HG03175 (cell line): Measurements from ENCODE around the gene TMEM144.
A peak's percentile ranks its signal among the peaks of the same experiment; 100 is the strongest.
"Not testable (repeated sequence)": the region's sequence is repeated elsewhere in the genome, so short reads cannot be mapped to it uniquely, and the experiment has no call there.

ENCODE experiments used
- ATAC-seq: cut with Tn5 transposase; IDR thresholded peaks from one replicate; pipeline ENCODE4 v1.9.1; 2021; ENCODE audit warnings: mild to moderate bottlenecking, moderate library complexity; ENCODE audit not compliant: unreplicated experiment

Gene TMEM144

GRCh38 chr4:158234671-158235070 is 24.4 kb downstream of the TMEM144 start:
- no peak for ATAC-seq

- ATAC-seq: no peak
Observed at GRCh38 chr4:158236304-158237030, 26.2 kb downstream of the TMEM144 start.

DNA sequence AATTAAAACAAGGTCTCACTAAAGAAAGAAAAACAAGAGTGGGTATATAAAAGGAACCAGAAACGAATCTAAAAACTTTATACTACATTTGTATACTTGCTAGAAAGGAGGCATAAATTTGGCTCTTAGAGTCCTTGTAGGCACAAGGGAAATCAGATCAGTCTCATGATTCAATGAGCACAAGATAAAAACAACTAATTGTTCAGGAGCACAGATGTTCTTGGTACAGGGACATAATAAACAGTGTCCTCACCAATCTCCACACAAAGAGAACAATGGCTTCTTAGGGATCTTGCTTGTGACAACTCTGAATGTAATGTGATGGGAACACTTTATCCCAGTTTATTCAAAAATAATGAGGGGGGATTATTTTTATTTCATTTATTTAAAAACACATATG is 28.3 kb downstream of the TMEM144 start:
- no peak for ATAC-seq

DNA sequence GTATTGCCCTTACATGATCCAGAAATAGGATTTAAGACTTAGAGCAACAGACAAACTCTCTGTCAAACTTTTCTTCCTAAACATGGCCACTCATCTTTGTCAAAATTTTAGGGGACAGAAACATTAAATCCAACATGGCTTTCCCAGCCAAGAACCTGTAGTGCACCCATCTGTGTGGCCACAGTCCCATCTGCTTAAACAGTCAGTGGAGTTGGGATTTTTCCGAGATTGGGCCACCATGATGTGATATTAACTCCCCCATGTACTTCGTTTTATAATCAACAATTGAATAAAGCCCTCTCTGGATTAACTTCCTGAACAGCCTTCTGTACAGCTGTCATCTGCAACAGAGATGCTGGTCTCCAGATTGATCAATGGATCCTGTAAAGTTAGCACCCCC is 28.9 kb downstream of the TMEM144 start:
- no peak for ATAC-seq

DNA sequence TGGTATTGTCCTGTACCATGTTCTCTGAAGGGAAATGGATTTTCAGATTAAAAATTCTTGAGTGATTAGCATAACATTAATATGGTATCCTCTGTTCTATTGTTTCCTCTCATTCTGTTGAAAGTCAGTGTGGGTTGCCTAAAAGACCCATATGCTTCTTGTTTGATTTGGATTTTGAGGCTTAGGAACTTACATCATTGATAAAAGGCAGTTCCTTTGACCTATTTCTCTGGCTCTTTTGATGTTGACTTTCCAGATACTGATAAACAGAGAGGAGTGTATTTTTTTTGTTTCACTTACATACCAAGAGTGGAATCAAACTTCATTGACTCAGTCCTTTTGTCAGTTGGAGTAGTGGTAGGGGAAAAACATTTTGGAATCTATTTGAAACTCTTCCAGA is 32.8 kb downstream of the TMEM144 start:
- ATAC-seq: no peak

- no peak for ATAC-seq
Observed at GRCh38 chr4:158250321-158250720, 40.0 kb downstream of the TMEM144 start.

GRCh38 chr4:158253350-158253980 is 43.2 kb downstream of the TMEM144 start:
- ATAC-seq: peak; percentile 72

GRCh38 chr4:158254292-158254691 is 44.0 kb downstream of the TMEM144 start:
- ATAC-seq: no peak

- ATAC-seq: peak; percentile 77
Observed at GRCh38 chr4:158255727-158256324, 45.5 kb downstream of the TMEM144 start.

GRCh38 chr4:158259955-158260575 is 49.8 kb downstream of the TMEM144 start:
- peak; percentile 42 for ATAC-seq

DNA sequence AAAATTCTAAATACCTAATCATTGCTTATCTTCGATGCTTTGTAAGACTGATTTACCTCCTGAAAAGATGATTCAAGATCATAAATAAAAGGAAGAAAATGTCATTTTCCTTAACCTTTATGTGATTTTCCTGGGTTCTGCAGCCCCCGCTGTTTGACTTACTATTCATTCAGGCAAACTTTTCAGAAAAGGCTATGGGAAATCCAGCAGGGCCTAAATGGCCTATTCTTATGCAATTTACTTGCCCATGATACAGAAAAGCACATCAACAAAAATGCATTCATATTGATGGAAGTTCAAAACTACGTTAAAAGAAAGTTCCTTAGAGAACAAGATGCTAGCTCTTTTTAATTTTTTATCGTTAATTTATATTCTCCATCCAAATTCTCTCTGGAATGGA is 51.2 kb downstream of the TMEM144 start:
- ATAC-seq: no peak

GRCh38 chr4:158268553-158268952 is 58.3 kb downstream of the TMEM144 start:
- no peak for ATAC-seq

DNA sequence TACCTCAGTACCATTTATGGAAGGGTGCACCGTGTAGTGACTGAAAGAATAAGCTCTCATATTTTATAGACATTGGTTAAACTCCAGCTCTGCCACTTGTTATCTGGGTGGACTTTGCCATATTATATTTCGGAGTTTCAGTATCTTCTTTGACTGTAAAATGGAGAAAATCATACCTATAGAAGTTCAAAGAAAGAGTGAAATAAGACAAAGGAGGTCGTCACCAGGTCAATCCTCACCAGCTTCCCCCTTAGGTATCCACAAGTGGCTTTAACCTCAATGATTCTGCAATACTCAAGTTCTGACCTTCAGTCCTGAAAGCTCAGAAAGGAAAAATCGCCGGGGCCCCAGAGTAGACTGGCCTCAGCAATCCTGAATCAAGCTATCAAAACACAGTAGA is 64.3 kb downstream of the TMEM144 start:
- no peak for ATAC-seq

DNA sequence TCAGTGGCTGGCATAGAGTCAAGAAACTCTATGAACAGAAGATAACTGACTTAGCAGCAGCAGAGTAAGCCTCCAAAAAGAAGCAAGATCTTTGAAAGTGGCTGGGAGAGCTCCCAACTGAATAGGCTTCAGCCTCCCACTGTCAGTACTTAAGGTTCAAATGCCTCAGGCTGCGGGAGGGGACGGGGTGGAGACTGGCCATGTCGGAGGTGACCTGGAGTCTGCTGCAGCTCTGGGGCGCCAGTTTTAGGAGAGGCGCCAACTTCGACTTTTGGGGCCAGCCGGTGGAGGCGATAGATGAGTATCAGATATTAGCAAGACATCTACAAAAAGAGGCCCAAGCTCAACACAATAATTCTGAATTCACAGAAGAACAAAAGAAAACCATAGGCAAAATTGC is 67.3 kb downstream of the TMEM144 start:
- no peak for ATAC-seq

- ATAC-seq: not testable (repeated sequence)
Observed at GRCh38 chr4:158279052-158279451, 68.8 kb downstream of the TMEM144 start.

DNA sequence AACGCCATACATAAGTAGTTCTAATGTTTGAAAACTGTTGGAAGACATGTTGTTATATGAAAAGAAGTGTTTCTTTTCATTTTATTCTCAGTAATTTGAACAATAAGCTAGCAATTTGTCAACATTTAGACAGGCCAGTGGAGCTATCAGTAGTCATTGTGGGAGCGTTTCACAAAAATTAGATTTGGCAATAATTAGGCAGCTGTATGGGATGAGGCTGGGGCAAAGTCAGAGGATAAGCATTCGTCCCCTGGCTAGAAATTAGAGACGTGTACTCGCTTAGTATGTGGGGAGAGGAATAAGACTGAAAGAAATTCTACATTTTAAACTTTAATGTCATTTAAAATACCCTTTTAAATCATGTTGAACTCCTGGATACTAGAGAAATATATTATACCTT is 70.6 kb downstream of the TMEM144 start:
- ATAC-seq: no peak

DNA sequence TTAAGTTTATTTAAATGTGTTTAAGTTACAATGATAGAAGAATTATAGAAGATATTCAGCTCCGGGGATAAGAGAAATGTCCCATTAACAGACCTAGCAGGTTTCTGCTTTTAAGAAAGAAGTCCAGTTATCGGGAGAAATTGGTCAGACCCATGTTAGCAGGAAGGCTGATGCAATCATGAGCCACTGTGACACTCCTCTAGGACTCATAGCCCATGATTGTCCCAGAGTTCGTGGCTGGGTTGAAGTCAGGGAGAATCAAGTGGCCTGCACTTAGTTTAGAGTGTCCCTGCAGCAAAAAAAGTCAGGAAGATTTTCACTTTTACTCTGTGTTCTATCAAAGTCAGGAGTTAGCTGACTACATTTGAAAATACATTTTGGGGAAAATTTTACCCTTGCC is 72.0 kb downstream of the TMEM144 start:
- no peak for ATAC-seq

GRCh38 chr4:158285429-158286216 is 75.3 kb downstream of the TMEM144 start:
- ATAC-seq: no peak

- no peak for ATAC-seq
Observed at GRCh38 chr4:158290912-158291311, 80.6 kb downstream of the TMEM144 start.

DNA sequence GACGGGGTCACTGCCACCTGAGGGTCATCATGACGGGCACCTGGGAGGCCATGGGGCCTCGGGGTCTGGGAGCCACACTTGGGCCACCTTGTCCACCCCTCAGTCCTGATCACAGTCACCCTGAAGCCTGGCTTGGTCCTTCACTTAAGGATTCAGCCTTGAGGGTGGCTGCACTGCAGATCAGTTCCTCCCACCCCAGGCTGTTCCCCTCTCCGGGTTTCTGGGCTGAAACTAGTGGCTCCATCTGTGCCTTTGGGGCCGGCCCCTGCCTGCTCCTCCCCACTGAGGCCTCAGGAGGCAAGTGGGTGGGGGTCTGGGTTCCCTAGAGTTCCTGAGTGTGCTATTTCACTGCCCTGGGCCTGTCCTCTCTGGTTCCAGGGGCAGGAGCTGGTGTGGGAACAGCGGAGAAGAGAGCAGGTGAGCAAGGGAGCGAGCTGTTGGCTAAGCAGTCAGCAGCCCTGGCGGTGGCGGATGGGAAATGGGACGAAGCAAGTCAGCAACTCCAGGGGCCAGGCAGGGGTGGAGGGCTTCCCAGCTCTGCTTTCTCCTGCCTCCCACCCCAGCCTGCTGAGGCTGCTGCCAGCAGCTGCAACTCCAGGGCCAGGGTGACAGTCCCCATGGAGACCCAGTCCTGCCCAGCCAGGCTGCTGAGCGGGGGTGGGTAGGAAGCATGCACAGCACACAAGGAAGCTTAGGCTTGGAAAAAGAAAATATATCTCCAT is 81.2 kb downstream of the TMEM144 start:
- no peak for ATAC-seq
